Epithelial cell of proximal tubule (primary cell): ENCODE measurements around the gene BCL3. TPM values are rescaled to one million over a fixed set of nuclear protein-coding genes. Genes with fewer than 3 reads are reported as not detected.

Experiments used
- DNase-seq: peaks from one replicate; pipeline ENCODE4 v3.0.0-alpha.2; 2011; ENCODE audit warnings: low read depth
- H3K4me3 ChIP-seq: 2 replicates; pipeline ENCODE4 v1.5.1; 2011; ENCODE audit warnings: low read depth, mild to moderate bottlenecking, low read length
- total RNA-seq: library from RNA; depleted of rRNA; stranded (reverse); fragments of >200 nt; gene quantifications from 2 replicates; pipeline ENCODE4 v1.2.3, GENCODE V29; 2015
- TF ChIP-seq, protein P1 (sequence below): conservative IDR thresholded peaks from 2 replicates; pipeline ENCODE4 v1.5.1; 2012; ENCODE audit warnings: low read depth, mild to moderate bottlenecking, low read length

BCL3 gene
- total RNA-seq, 1 donor from 2014 or later = 49.3 TPM

DNA sequence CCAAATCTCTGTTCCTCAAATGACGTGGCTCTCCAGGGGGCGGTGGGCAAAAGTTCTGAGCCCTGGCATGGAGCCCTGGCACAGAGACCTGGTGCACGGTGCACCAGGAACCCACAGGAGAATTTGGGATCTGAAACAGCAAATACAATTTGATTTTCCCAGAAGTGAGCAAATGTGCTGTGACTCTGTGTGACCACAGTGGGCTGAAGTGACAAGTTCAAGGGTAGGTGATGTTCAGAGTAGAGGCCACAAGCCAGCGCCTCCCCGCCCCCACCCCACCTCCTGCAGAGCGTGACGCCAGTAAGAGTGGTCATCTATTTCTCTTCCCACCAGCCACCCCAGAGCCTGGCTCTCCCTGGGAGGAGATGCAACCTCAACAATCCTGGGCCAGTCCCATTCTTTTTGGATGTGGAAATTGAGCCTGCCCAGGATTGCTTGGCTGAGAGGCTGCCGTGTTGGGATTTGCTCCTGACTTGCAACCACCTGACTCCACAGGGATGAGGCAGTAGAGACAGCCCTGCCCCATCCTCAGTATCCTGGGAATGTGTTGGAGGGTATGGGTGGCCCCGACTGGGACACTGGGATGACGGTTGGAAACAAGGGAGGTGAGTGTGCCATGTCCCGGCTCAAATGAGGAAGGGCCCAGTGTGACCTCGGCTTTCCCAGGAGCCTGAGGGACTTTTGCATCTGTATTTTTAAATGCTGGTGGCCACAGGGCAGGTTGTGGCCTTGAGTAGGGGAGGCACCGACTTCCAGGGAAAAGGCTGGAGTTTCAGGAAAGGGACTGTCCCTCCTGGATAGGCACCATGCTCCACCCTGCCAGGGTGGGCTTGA is 11.1 kb upstream of the BCL3 start:
- TF ChIP-seq, protein P1, sequence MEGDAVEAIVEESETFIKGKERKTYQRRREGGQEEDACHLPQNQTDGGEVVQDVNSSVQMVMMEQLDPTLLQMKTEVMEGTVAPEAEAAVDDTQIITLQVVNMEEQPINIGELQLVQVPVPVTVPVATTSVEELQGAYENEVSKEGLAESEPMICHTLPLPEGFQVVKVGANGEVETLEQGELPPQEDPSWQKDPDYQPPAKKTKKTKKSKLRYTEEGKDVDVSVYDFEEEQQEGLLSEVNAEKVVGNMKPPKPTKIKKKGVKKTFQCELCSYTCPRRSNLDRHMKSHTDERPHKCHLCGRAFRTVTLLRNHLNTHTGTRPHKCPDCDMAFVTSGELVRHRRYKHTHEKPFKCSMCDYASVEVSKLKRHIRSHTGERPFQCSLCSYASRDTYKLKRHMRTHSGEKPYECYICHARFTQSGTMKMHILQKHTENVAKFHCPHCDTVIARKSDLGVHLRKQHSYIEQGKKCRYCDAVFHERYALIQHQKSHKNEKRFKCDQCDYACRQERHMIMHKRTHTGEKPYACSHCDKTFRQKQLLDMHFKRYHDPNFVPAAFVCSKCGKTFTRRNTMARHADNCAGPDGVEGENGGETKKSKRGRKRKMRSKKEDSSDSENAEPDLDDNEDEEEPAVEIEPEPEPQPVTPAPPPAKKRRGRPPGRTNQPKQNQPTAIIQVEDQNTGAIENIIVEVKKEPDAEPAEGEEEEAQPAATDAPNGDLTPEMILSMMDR = no peak
- no peak overlapping the region for H3K4me3 ChIP-seq
- DNase-seq = no peak

DNA sequence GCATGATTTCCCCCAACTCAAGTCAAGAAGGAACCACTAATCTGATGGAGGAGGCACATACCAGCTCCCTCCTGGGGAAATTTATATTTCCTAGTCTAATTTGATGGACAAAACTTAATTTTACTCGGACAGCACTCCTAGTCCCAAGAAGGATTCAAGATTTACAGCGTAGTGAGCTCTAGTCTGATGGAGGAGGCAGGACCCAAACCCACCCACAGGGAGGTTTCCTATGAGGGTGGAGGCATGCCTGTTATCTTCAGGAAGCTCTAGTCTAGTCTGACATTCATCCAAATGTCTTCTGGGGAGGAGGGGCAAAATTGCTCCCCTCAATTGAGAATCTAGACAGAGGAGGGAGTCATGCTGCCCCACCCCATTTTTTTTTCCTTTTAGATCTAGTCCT is 10.4 kb upstream of the BCL3 start:
- DNase-seq = no peak
- H3K4me3 ChIP-seq = no peak overlapping the region
- TF ChIP-seq, protein P1 = no peak

DNA sequence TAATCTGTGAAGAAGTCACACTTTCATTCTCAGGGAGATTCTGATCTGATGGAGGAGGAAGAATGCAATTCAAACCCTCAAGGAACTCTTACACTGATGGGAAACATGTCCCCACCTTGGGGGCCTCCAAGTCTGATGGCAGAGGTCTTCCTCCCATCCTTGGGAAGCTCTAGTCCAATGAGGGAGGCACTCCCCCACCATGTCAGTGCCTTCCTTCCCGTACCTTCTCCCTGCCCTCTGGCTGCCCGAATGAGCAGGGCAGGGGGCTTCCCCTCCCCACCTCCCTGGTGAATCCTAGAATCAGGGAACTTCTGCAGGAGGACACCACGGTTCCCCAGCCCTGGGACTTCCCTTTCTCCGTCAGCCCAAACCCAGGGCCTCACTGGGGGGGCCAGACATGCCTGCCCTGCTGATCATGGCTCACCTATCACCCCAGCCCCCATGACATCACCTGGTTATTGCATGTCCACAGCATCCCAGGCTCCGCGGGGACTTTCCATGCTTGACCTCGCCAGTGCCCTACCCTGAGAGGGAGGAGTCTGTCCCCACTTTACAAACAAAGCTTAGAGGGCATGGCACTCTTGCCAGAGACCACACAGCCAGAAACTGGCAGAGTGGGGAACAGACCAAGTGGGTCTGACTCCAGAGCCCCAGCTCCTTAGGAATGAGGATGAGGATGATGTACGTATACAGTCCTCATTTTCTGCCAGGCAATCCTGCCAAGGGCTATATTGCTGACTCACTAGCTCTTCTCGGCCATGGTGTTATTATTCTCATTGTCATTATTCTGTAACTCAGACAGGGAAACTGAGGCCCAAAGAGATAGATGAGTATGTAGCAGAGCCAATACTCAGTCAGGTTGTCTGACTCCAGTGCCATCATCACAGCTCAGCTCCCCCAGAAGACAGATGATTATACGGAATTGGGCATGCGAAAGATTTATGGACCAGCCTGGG is 9.6 kb upstream of the BCL3 start:
- H3K4me3 ChIP-seq = no peak overlapping the region
- no peak for DNase-seq
- TF ChIP-seq, protein P1 = no peak

DNA sequence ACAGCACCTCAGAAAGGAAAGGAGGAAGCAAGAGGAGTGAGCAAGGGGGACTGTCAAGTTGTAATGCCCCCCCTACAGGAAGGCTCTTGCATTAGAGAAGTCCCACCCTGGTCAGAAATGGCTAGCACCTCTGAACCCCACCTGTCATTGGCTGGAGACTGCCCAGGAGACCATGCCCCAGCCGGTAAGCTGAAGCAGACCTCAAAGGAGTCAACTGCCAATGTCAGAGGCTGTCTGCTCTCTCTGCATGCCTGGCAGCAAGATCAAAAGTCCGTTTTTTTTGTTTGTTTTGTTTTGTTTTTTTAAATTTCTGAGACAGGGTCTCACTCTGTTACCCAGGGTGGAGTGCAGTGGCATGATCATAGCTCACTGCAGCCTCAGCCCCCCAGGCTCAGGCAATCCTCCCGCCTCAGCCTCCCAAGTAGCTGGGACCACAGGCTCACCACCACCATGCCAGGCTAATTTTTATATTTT is 8.1 kb upstream of the BCL3 start:
- DNase-seq = no peak
- H3K4me3 ChIP-seq = no peak overlapping the region
- TF ChIP-seq, protein P1 = peak; percentile 21

DNA sequence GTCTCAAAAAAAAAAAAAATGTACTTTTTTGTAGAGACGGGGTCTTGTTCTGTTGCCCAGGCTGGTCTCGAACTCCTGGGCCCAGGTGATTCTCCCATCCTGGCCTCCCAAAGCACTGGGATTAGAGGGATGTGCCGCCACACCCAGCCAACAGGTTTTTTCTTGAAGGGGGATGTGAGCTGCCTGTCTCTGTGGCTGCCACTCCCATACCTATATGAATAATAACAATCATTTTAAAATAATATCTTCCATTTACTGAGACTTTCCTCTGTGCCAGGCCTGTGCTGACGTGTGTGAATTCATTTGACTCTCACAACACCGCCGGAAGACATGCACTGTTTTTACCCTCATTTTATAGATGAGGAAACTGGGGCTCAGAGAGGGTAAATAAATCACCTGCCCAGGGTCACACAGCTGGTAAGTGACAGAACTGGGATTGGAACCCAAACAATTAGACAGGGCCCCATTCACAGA is 7.2 kb upstream of the BCL3 start:
- TF ChIP-seq, protein P1 = no peak
- no peak for DNase-seq
- H3K4me3 ChIP-seq = no peak overlapping the region

DNA sequence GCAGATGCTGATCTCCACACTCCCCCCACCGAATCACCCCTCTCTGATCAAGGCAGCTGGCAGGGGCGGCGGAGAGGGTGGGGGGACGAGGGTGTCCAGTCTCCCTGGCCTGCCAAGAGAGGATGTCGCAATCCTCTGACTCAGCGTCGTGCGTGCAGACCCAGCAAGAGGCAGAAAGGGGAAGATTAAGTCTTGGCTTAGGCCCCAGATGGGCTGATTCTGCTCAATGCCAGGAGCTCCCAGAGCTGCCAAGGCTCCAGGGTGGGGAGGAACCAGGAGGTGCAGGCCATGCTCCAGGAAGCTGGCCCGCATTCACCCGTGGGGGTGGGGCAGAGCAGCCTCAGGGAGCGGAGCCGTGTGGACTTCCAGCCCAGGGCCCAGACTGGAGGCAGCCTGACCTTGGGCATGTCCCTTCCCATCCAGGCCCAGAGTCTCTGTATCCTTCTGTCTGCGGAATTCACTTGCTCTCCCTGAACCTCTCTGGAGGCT is 6.6 kb upstream of the BCL3 start:
- TF ChIP-seq, protein P1 = no peak
- DNase-seq = peak; percentile 97
- no peak overlapping the region for H3K4me3 ChIP-seq
